ENCODE measurements around the gene PRKAG2. TPM values are rescaled to one million over a fixed set of nuclear protein-coding genes. Genes with fewer than 3 reads are reported as not detected.
"Not testable (repeated sequence)": the region's sequence is repeated elsewhere in the genome, so short reads cannot be mapped to it uniquely, and the experiment has no call there.

PRKAG2 gene
- total RNA-seq, 1 experiment from 2014 or later = 23.9 TPM

- no peaks in the 10 kb centered on the region for H3K36me3 ChIP-seq (ENCODE audit: low read depth, low read length)
- H3K9ac ChIP-seq (ENCODE audit: low read length) = no peak overlapping the region
- no peak overlapping the region for H3K4me2 ChIP-seq (ENCODE audit: low read length)
- POLR2A ChIA-PET (ENCODE audit: unreplicated experiment) = no interaction called here
- ATAC-seq (no peak), DNase-seq (no peak)
- TF ChIP-seq EZH2phosphoT487 (IDR thresholded peaks at IDR 0.05; ENCODE audit: borderline replicate concordance, low read length) (no peak), EZH2 (IDR thresholded peaks at IDR 0.05; ENCODE audit: low read length, unreplicated experiment) (no peak)
- TF ChIP-seq, protein P1, sequence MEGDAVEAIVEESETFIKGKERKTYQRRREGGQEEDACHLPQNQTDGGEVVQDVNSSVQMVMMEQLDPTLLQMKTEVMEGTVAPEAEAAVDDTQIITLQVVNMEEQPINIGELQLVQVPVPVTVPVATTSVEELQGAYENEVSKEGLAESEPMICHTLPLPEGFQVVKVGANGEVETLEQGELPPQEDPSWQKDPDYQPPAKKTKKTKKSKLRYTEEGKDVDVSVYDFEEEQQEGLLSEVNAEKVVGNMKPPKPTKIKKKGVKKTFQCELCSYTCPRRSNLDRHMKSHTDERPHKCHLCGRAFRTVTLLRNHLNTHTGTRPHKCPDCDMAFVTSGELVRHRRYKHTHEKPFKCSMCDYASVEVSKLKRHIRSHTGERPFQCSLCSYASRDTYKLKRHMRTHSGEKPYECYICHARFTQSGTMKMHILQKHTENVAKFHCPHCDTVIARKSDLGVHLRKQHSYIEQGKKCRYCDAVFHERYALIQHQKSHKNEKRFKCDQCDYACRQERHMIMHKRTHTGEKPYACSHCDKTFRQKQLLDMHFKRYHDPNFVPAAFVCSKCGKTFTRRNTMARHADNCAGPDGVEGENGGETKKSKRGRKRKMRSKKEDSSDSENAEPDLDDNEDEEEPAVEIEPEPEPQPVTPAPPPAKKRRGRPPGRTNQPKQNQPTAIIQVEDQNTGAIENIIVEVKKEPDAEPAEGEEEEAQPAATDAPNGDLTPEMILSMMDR (conservative IDR thresholded peaks at IDR 0.05; ENCODE audit: low read depth, low read length) = no peak
- peaks cover 3% of the 10 kb centered on the region for H3K27me3 ChIP-seq (ENCODE audit: low read length)
- no peaks in the 10 kb centered on the region for H3F3A ChIP-seq (ENCODE audit: low read length, unreplicated experiment)
- CTCF ChIA-PET = no interaction called here
- no peak overlapping the region for H3K4me3 ChIP-seq (ENCODE audit: low read length)
- H3K9me2 ChIP-seq (replicated peaks; ENCODE audit: low read length) = no peaks in the 10 kb centered on the region
- H4K20me1 ChIP-seq (ENCODE audit: low read length) = no peaks in the 10 kb centered on the region
- intact Hi-C loops (cut with micrococcal nuclease) = no loop called here
- peaks cover 18% of the 10 kb centered on the region for H3K4me1 ChIP-seq (ENCODE audit: insufficient read depth, low read length)
- no peaks in the 10 kb centered on the region for H3K79me2 ChIP-seq (ENCODE audit: low read length)
- no peaks in the 10 kb centered on the region for H3K9me3 ChIP-seq (ENCODE audit: low read length)
- no peak overlapping the region for H3K27ac ChIP-seq (ENCODE audit: low read length)
- no peak overlapping the region for H2AFZ ChIP-seq (ENCODE audit: low read length)
- BruUV-seq (replicated peaks) = no TSS peak
These were observed 37.1 kb upstream of the PRKAG2 start for GRCh38 chr7:151914051-151914450.

DNA sequence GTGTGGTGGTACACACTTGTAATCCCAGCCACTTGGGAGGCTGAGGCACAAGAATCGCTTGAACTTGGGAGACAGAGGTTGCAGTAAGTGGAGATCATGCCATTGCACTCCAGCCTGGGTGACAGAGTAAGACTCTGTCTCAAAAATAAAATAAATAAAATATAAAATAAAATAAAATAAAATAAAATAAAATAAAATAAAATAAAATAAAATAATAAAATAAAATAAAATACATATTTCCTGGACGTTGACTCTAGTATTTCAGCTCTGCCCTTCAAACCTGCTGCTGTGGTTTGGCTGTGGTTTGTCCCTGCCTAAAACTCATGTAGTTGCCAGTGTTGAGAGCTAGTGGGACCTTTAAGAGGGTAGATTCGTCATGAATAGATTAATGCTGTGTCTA, 33.7 kb upstream of the PRKAG2 start:
- POLR2A ChIA-PET (ENCODE audit: unreplicated experiment); H3K4me1 ChIP-seq (ENCODE audit: insufficient read depth, low read length); H4K20me1 ChIP-seq (ENCODE audit: low read length); DNase-seq; H3K9ac ChIP-seq (ENCODE audit: low read length); H2AFZ ChIP-seq (ENCODE audit: low read length); H3K4me2 ChIP-seq (ENCODE audit: low read length); BruUV-seq (replicated peaks); H3K79me2 ChIP-seq (ENCODE audit: low read length); ATAC-seq; H3K4me3 ChIP-seq (ENCODE audit: low read length); H3K9me3 ChIP-seq (ENCODE audit: low read length); H3K27ac ChIP-seq (ENCODE audit: low read length); H3K36me3 ChIP-seq (ENCODE audit: low read depth, low read length); CTCF ChIA-PET; intact Hi-C loops (cut with micrococcal nuclease); H3F3A ChIP-seq (ENCODE audit: low read length, unreplicated experiment); H3K9me2 ChIP-seq (replicated peaks; ENCODE audit: low read length): not testable (repeated sequence)
- peaks cover 18% of the 10 kb centered on the region for H3K27me3 ChIP-seq (ENCODE audit: low read length)

DNA sequence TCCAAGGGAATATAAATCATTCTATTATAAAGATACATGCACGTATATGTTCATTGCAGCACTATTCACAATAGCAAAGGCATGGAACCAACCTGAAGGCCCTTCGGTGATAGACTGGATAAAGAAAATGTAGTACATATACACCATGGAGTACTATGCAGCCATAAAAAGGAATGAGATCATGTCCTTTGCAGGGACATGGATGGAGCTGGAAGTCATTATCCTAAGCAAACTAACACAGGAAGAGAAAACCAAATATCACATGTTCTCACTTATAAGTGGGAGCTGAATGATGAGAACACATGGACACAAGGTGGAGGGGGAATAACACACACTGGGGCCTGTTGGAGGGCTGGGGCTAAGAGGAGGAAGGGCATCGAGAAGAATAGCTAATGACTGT, 30.2 kb upstream of the PRKAG2 start:
- H3K79me2 ChIP-seq (ENCODE audit: low read length); H3K4me1 ChIP-seq (ENCODE audit: insufficient read depth, low read length); H3K9me3 ChIP-seq (ENCODE audit: low read length); H4K20me1 ChIP-seq (ENCODE audit: low read length); H2AFZ ChIP-seq (ENCODE audit: low read length); H3F3A ChIP-seq (ENCODE audit: low read length, unreplicated experiment); H3K9me2 ChIP-seq (replicated peaks; ENCODE audit: low read length); CTCF ChIA-PET; H3K4me2 ChIP-seq (ENCODE audit: low read length); BruUV-seq (replicated peaks); H3K9ac ChIP-seq (ENCODE audit: low read length); POLR2A ChIA-PET (ENCODE audit: unreplicated experiment); ATAC-seq; H3K36me3 ChIP-seq (ENCODE audit: low read depth, low read length); H3K27ac ChIP-seq (ENCODE audit: low read length); H3K4me3 ChIP-seq (ENCODE audit: low read length); intact Hi-C loops (cut with micrococcal nuclease); DNase-seq: not testable (repeated sequence)
- peaks cover 27% of the 10 kb centered on the region for H3K27me3 ChIP-seq (ENCODE audit: low read length)

GRCh38 chr7:151905766-151906165, 28.9 kb upstream of the PRKAG2 start:
- POLR2A ChIA-PET (ENCODE audit: unreplicated experiment) = no interaction called here
- no TSS peak for BruUV-seq (replicated peaks)

More at GRCh38 chr7:151905766-151906165, 28.9 kb upstream of the PRKAG2 start:
- Histone ChIP-seq H4K20me1 (ENCODE audit: low read length) (no peaks in the 10 kb centered on the region), H3K79me2 (ENCODE audit: low read length) (no peaks in the 10 kb centered on the region), H3K36me3 (ENCODE audit: low read depth, low read length) (no peaks in the 10 kb centered on the region), H3K4me1 (ENCODE audit: insufficient read depth, low read length) (no peaks in the 10 kb centered on the region), H3K27me3 (ENCODE audit: low read length) (peaks cover 27% of the 10 kb centered on the region), H3F3A (ENCODE audit: low read length, unreplicated experiment) (no peaks in the 10 kb centered on the region), H3K4me2 (ENCODE audit: low read length) (no peak overlapping the region), H3K4me3 (ENCODE audit: low read length) (no peak overlapping the region), H2AFZ (ENCODE audit: low read length) (no peak overlapping the region), H3K9ac (ENCODE audit: low read length) (no peak overlapping the region), H3K9me3 (ENCODE audit: low read length) (no peaks in the 10 kb centered on the region), H3K27ac (ENCODE audit: low read length) (no peak overlapping the region), H3K9me2 (replicated peaks; ENCODE audit: low read length) (no peaks in the 10 kb centered on the region)
- no peak for ATAC-seq
- TF ChIP-seq EZH2 (IDR thresholded peaks at IDR 0.05; ENCODE audit: low read length, unreplicated experiment) = no peak
- TF ChIP-seq, protein P1 (conservative IDR thresholded peaks at IDR 0.05; ENCODE audit: low read depth, low read length) = no peak
- intact Hi-C loops (cut with micrococcal nuclease) = no loop called here
- CTCF ChIA-PET = no interaction called here
- no peak for DNase-seq

Measured in PC-3 (cell line).